ENCODE data around the gene ADGRV1.

Gene ADGRV1

DNA sequence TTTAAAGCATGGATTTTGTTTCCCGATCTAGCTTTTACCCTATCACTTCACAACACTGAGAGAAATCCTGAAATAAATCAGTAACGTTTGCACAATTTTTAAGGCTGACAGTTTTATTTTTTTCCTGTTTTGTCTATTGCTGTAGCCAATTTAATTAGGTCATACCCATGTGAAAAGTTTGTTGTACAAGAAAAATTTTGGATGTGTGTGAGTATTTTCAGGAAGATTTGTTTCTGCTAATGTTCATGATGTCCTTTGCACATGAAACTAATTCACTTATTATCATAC, 586.7 kb downstream of the ADGRV1 start:
- H3K27ac ChIP-seq (replicated peaks): no peak overlapping the region
- no peak for DNase-seq (ENCODE audit: low read depth in 1 of 2, low spot score in 1 of 2)
- TF ChIP-seq, protein P1, sequence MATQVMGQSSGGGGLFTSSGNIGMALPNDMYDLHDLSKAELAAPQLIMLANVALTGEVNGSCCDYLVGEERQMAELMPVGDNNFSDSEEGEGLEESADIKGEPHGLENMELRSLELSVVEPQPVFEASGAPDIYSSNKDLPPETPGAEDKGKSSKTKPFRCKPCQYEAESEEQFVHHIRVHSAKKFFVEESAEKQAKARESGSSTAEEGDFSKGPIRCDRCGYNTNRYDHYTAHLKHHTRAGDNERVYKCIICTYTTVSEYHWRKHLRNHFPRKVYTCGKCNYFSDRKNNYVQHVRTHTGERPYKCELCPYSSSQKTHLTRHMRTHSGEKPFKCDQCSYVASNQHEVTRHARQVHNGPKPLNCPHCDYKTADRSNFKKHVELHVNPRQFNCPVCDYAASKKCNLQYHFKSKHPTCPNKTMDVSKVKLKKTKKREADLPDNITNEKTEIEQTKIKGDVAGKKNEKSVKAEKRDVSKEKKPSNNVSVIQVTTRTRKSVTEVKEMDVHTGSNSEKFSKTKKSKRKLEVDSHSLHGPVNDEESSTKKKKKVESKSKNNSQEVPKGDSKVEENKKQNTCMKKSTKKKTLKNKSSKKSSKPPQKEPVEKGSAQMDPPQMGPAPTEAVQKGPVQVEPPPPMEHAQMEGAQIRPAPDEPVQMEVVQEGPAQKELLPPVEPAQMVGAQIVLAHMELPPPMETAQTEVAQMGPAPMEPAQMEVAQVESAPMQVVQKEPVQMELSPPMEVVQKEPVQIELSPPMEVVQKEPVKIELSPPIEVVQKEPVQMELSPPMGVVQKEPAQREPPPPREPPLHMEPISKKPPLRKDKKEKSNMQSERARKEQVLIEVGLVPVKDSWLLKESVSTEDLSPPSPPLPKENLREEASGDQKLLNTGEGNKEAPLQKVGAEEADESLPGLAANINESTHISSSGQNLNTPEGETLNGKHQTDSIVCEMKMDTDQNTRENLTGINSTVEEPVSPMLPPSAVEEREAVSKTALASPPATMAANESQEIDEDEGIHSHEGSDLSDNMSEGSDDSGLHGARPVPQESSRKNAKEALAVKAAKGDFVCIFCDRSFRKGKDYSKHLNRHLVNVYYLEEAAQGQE (IDR thresholded peaks at IDR 0.05; ENCODE audit: insufficient replicate concordance, low read depth): no peak
- TF ChIP-seq GABPA (IDR thresholded peaks at IDR 0.05; ENCODE audit: low read depth): no peak
- TF ChIP-seq, protein P2, sequence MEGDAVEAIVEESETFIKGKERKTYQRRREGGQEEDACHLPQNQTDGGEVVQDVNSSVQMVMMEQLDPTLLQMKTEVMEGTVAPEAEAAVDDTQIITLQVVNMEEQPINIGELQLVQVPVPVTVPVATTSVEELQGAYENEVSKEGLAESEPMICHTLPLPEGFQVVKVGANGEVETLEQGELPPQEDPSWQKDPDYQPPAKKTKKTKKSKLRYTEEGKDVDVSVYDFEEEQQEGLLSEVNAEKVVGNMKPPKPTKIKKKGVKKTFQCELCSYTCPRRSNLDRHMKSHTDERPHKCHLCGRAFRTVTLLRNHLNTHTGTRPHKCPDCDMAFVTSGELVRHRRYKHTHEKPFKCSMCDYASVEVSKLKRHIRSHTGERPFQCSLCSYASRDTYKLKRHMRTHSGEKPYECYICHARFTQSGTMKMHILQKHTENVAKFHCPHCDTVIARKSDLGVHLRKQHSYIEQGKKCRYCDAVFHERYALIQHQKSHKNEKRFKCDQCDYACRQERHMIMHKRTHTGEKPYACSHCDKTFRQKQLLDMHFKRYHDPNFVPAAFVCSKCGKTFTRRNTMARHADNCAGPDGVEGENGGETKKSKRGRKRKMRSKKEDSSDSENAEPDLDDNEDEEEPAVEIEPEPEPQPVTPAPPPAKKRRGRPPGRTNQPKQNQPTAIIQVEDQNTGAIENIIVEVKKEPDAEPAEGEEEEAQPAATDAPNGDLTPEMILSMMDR (IDR thresholded peaks at IDR 0.05; ENCODE audit: insufficient read depth, low read length): no peak
- TF ChIP-seq SPI1 (IDR thresholded peaks at IDR 0.05; ENCODE audit: borderline replicate concordance, low read depth): no peak
- no peak for TF ChIP-seq POLR2AphosphoS5 (IDR thresholded peaks at IDR 0.05; ENCODE audit: low read depth)

DNA sequence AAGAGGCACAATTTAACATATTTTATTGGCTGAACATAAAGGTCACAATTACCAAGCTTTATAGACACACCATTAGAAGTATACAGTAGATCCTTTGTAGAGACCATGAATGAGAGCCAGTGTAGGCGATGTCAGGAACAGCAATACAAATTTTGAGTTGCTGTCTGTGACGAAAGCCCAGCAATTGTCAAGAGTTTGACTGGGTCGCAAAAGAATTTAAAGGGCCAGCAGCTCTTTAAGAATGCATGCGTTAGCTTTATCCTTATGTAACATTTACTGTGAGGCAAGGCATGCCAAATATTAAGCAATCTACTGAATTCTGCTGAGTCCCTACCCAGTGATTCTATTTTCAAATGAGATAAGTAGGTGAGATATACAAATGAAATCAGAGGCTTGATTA, 587.6 kb downstream of the ADGRV1 start:
- TF ChIP-seq SPI1 (IDR thresholded peaks at IDR 0.05; ENCODE audit: borderline replicate concordance, low read depth) (no peak), POLR2AphosphoS5 (IDR thresholded peaks at IDR 0.05; ENCODE audit: low read depth) (no peak), GABPA (IDR thresholded peaks at IDR 0.05; ENCODE audit: low read depth) (no peak)
- TF ChIP-seq, protein P1 (IDR thresholded peaks at IDR 0.05; ENCODE audit: insufficient replicate concordance, low read depth): no peak
- TF ChIP-seq, protein P2 (IDR thresholded peaks at IDR 0.05; ENCODE audit: insufficient read depth, low read length): no peak
- H3K4me3 ChIP-seq (replicated peaks; ENCODE audit: insufficient read depth, low read length): no peak overlapping the region
- H3K27me3 ChIP-seq (ENCODE audit: insufficient read depth, poor library complexity, severe bottlenecking): no peaks in the 10 kb centered on the region
- DNase-seq (ENCODE audit: low read depth in 1 of 2, low spot score in 1 of 2): peak; percentile 36 to 46
- H3K27ac ChIP-seq (replicated peaks): peak overlapping the region; percentile 43; the same call in 1 of the 2 replicates

More for the DNA sequence above, 586.7 kb downstream of the ADGRV1 start:
- no peak overlapping the region for H3K4me3 ChIP-seq (replicated peaks; ENCODE audit: insufficient read depth, low read length)
- H3K27me3 ChIP-seq (ENCODE audit: insufficient read depth, poor library complexity, severe bottlenecking): no peaks in the 10 kb centered on the region

DNA sequence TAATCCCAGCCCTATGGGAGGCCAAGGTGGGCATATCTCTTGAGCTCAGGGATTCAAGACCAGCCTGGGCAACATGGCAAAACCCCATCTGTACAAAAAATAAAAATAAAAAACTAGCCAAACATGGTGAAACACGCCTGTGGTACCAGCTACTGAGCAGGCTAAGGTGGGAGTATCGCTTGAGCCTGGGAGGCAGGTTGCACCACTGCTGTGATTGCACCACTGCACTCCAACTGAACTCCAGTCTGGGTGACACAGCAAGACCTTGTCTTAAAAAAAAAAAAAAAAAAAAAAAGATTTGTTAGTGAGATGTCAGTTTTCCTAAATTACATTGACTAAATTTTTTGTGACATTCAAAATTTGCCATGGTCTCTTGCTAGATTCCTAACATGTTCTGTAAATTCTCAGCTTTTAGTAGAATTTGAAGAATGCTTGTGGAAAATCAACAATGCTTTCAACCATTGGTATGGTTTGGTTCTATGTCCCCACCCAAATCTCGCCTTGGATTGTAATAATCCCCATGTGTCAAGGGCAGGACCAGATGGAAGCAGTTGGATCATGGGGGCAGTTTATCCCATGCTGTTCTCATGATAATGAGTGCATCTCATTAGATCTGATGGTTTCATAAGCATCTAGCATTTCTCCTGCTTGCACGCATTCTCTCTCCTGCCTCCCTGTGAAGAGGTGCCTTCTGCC, 588.5 kb downstream of the ADGRV1 start:
- no peaks in the 10 kb centered on the region for H3K27me3 ChIP-seq (ENCODE audit: insufficient read depth, poor library complexity, severe bottlenecking)
- peak overlapping the region; percentile 35 for H3K27ac ChIP-seq (replicated peaks)
- TF ChIP-seq SPI1 (IDR thresholded peaks at IDR 0.05; ENCODE audit: borderline replicate concordance, low read depth) (no peak), POLR2AphosphoS5 (IDR thresholded peaks at IDR 0.05; ENCODE audit: low read depth) (0 out of 2 replicates have a peak, but pooled peaks have one; percentile 36)
- DNase-seq (ENCODE audit: low read depth in 1 of 2, low spot score in 1 of 2): peak; percentile 71 to 80
- H3K4me3 ChIP-seq (replicated peaks; ENCODE audit: insufficient read depth, low read length): no peak overlapping the region

DNA sequence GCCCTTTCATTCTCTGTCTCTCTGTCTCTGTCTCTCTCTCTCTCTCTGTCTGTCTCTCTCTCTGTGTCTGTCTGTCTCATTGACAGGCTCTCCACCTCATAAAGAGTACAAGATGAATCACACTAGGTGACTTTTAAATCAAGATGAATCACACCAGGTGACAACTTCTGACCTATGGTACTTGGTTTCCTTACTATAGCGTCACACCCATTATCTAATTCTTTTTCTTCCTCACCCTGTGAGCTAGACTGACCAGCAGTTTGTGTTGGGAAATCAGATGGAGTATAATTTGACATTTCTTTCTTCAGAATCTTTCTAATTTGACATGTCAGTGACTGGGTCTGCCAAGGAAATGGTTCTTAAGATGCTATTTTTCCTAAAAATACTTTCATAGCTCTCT, 591.6 kb downstream of the ADGRV1 start:
- no peak for DNase-seq (ENCODE audit: low read depth in 1 of 2, low spot score in 1 of 2)
- no peak for TF ChIP-seq GABPA (IDR thresholded peaks at IDR 0.05; ENCODE audit: low read depth)
- TF ChIP-seq SPI1 (IDR thresholded peaks at IDR 0.05; ENCODE audit: borderline replicate concordance, low read depth): no peak
- no peak for TF ChIP-seq POLR2AphosphoS5 (IDR thresholded peaks at IDR 0.05; ENCODE audit: low read depth)
- TF ChIP-seq, protein P1 (IDR thresholded peaks at IDR 0.05; ENCODE audit: insufficient replicate concordance, low read depth): no peak
- TF ChIP-seq, protein P2 (IDR thresholded peaks at IDR 0.05; ENCODE audit: insufficient read depth, low read length): no peak
- no peak overlapping the region for H3K4me3 ChIP-seq (replicated peaks; ENCODE audit: insufficient read depth, low read length)
- H3K27me3 ChIP-seq (ENCODE audit: insufficient read depth, poor library complexity, severe bottlenecking): no peaks in the 10 kb centered on the region
- H3K27ac ChIP-seq (replicated peaks): no peak overlapping the region

All from HL-60 (cell line).